Choroid plexus epithelial cell (primary cell): ENCODE data around the gene NKAIN2.

Experiments used
- DNase-seq: peaks from one replicate; pipeline ENCODE4 v3.0.0-alpha.2; 2010; ENCODE audit warnings: low read depth
- H3K4me3 ChIP-seq: 2 replicates; pipeline ENCODE4 v1.5.1; 2011; ENCODE audit warnings: low read depth, mild to moderate bottlenecking, control low read depth, low read length, moderate library complexity
- CTCF ChIP-seq: conservative IDR thresholded peaks from 2 replicates; pipeline ENCODE4 v1.5.1; 2011; ENCODE audit warnings: low read depth, mild to moderate bottlenecking, control low read depth, inconsistent platforms, low read length, moderate library complexity

The NKAIN2 gene

DNA sequence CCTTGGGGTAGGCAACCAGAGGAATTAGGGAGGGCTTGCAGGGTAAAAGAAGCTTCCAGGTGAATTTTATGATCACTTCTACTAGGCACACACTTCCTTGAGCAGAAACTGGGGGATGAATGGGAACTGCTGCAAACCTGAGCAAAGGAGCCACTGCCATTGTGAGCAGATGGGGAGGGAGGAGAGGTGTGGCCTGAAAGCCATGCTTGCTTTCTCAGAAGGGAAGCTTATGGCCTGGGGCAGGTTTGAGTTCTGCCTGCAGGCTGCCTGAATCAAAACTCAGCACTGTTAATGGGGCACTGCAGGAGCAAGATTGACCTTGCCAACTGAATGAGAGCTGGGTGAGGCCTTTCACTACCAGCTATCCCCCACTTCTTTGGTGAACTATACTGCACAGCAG lies 328.1 kb downstream of the NKAIN2 start:
- no peak for TF ChIP-seq CTCF
- H3K4me3 ChIP-seq: no peak overlapping the region
- DNase-seq: peak; percentile 20

- no peak overlapping the region for H3K4me3 ChIP-seq
- no peak for TF ChIP-seq CTCF
- peak; percentile 65 for DNase-seq
These were observed 328.6 kb downstream of the NKAIN2 start for GRCh38 chr6:124132256-124132655.

- DNase-seq: no peak
- H3K4me3 ChIP-seq: no peak overlapping the region
- no peak for TF ChIP-seq CTCF
These were observed 339.2 kb downstream of the NKAIN2 start for GRCh38 chr6:124142852-124143251.

GRCh38 chr6:124143435-124143834 lies 339.8 kb downstream of the NKAIN2 start:
- DNase-seq: no peak
- H3K4me3 ChIP-seq: no peak overlapping the region
- TF ChIP-seq CTCF: no peak

- DNase-seq: no peak
- TF ChIP-seq CTCF: no peak
- no peak overlapping the region for H3K4me3 ChIP-seq
These were observed 344.0 kb downstream of the NKAIN2 start for GRCh38 chr6:124147621-124148020.

- DNase-seq: no peak
- no peak for TF ChIP-seq CTCF
- H3K4me3 ChIP-seq: no peak overlapping the region
These were observed 344.7 kb downstream of the NKAIN2 start for GRCh38 chr6:124148236-124148957.

DNA sequence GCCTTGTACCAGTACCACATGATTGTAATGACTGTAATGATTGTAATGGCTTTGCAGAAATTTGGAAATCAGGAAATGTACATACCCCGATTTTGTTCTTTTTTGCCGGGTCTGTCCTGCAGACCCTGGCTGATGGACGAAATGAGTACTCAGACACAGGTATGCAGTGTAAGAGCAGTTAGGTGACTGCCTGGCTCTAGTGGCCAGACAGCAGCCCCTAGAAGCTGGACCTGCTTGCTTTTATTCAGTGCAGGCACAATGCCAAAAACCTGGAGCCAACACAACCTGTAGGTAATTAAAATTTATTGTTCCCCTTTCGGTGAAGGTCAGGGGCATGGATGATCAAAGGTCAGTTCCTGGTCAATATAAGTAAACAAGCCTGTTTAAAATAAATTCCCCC lies 346.0 kb downstream of the NKAIN2 start:
- H3K4me3 ChIP-seq: no peak overlapping the region
- DNase-seq: no peak
- no peak for TF ChIP-seq CTCF
